Stimulated activated naive B cell treated with anti-CD40 and anti-IgM and Interleukin-4, amounts not matched to agents 10 μg/mL and 1 μg/mL and 100 μg/mL, for 72 hours (primary cell): Measurements from ENCODE around the gene SARM1.

Source experiments
- ATAC-seq, 2 donors: fragments of 150-1000 bp; cut with Tn5 transposase; replicated peaks; 2 replicates each; pipeline ENCODE4 v1.10.0; 2021; ENCODE audit warnings: moderate library complexity in 1 of 2
- DNase-seq: peaks from one replicate; pipeline ENCODE4 v3.0.0; 2021
- H3K27ac Mint-ChIP-seq: one replicate; pipeline ENCODE4 v1.8.0; 2022; ENCODE audit warnings: mild to moderate bottlenecking, mixed read lengths
- H3K27me3 Mint-ChIP-seq, 2 donors: one replicate each; pipeline ENCODE4 v1.8.0; 2022; ENCODE audit warnings: mixed read lengths in 2 of 2
- H3K36me3 Mint-ChIP-seq, 2 donors: one replicate each; pipeline ENCODE4 v1.8.0; 2022; ENCODE audit warnings: mixed read lengths in 2 of 2, mild to moderate bottlenecking in 1 of 2
- H3K4me1 Mint-ChIP-seq, 2 donors: one replicate each; pipeline ENCODE4 v1.8.0; 2022; ENCODE audit warnings: mixed read lengths in 2 of 2, mild to moderate bottlenecking in 1 of 2
- H3K4me3 Mint-ChIP-seq, 2 donors: one replicate each; pipeline ENCODE4 v1.8.0; 2022; ENCODE audit warnings: mild to moderate bottlenecking in 2 of 2, mixed read lengths in 2 of 2, moderate library complexity in 1 of 2
- H3K9me3 Mint-ChIP-seq, 2 donors: one replicate each; pipeline ENCODE4 v1.8.0; 2022; ENCODE audit warnings: mixed read lengths in 2 of 2, mild to moderate bottlenecking in 1 of 2

Gene SARM1

DNA sequence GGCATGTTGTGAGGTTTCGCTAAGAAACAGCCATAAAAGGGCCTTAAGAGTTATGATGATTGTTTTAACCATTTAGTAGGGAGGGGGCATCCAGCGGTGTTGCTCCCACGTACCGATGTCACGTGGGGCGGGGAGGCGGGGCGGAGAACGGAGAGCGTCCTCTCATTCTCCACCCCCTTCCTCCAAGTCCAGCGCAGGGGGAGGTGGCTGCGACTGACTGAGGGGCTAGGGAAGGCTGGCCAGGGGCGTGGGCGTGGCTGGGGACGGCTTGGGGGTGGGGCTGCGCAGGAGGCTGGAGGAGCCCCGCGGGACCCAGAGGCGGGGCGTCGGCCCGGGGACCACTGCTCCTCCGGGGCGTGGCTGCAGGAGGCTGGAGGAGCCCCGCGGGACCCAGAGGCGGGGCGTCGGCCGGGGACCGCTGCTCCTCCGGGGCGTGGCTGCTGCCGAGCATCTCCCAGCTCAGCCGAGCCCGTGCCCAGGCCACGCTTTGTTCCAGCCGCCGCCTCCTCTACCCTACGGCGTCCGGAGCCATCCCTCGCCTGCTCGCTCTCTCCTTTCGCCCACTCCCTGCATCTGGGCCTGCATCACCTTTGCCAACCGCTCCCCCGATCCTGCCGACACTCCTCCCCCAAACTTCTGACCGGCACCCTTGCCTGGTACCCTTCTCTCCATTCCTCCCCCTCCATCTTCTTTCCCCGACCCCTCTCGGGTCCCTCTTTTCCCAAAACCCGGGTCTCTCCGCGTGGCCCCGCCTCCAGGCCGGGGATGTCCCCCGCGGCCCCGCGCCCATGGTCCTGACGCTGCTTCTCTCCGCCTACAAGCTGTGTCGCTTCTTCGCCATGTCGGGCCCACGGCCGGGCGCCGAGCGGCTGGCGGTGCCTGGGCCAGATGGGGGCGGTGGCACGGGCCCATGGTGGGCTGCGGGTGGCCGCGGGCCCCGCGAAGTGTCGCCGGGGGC, at the start of gene SARM1:
Gene SARM1, plus strand, starts transcription at position 450 of the 958 bp plus-strand sequence. Its CDS starts 339 bp downstream, at position 789.
- no peaks in the 10 kb centered on the region for H3K27me3 Mint-ChIP-seq
- H3K9me3 Mint-ChIP-seq: no peaks in the 10 kb centered on the region
- DNase-seq (peak; percentile 84), ATAC-seq (peak; percentile 90)
- peaks cover 4 to 14% of the 10 kb centered on the region in 2 donors for H3K36me3 Mint-ChIP-seq
- H3K27ac Mint-ChIP-seq: peak within 1 kb of the TSS; percentile 94
- peak within 1 kb of the TSS; percentile 96 for H3K4me3 Mint-ChIP-seq
- peaks cover 24 to 39% of the 10 kb centered on the region in 2 donors for H3K4me1 Mint-ChIP-seq

DNA sequence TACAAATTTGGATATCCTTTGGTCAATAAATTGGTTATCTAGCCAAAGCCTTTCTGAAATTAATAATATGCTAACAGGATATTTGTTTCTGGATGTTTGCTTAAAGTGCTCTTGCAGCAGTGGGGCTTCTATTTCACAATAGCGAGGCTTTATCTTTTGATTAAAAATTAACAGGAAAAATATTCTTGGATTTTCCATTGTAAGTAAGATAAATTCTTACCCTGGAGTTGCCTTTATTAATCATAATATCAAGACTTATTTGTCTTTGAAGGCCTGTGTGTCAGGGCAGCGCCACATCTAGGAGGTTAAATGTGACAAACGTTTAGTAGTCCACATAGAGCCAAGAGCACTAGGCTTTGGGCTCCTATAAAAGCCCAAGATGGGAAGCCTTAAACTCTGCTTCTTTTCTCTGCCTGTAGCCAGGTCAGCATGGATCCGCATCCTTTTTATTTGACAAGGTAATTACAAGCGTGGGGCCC, 47.2 kb upstream of the SARM1 start:
- peaks cover 41 to 53% of the 10 kb centered on the region in 2 donors for H3K36me3 Mint-ChIP-seq
- H3K4me3 Mint-ChIP-seq: no peak overlapping the region
- no peaks in the 10 kb centered on the region for H3K9me3 Mint-ChIP-seq
- H3K27me3 Mint-ChIP-seq: no peaks in the 10 kb centered on the region
- peaks cover 21 to 40% of the 10 kb centered on the region in 2 donors for H3K4me1 Mint-ChIP-seq
- ATAC-seq (no peak), DNase-seq (no peak)
- H3K27ac Mint-ChIP-seq: no peak overlapping the region

DNA sequence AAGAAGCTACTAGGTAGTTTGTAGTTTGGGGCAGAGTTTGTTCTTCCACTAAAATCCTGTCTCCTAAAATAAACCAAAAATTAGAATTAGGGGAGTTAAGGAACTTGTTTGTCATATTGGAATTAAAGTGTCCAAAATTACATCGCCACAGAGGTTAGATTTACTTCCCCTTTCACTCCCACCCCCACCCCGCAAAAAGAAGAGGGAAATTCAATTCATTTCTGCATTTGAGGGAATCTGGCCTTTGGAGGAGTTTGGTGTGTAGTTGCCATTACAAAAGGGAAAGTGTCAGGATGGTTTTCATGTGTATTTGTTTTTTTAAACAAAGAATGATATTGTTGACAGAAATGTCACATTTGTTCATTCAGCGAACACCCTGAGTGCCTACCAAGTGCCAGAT, 46.7 kb upstream of the SARM1 start:
- no peak for ATAC-seq

DNA sequence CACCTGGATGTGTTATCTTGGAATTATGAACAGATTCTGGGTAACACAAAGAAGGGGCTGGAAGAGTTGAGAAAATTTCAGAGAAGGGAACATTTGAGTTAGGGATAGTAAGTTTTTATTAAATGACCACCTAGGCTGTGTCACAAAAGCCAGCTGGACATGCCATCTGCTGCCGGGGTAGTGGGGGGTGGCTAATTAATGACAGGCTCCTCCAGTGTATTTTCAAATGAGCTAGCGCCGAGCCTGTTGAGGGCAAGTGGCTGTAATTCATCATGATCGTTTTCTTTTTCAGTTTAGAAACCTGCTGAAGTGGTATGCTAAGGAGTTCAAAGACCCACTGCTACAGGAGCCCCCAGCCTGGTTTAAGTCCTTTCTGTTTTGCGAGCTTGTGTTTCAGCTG, 46.3 kb upstream of the SARM1 start:
- Mint-ChIP-seq H3K9me3 (no peaks in the 10 kb centered on the region), H3K4me3 (no peak overlapping the region), H3K27ac (no peak overlapping the region), H3K36me3 (peaks cover 37 to 49% of the 10 kb centered on the region in 2 donors), H3K27me3 (no peaks in the 10 kb centered on the region), H3K4me1 (peaks cover 17 to 31% of the 10 kb centered on the region in 2 donors)
- no peak for ATAC-seq
- no peak for DNase-seq

More for the DNA sequence above, 46.7 kb upstream of the SARM1 start:
- Mint-ChIP-seq H3K27ac (no peak overlapping the region), H3K4me1 (peaks cover 21 to 36% of the 10 kb centered on the region in 2 donors), H3K9me3 (no peaks in the 10 kb centered on the region), H3K36me3 (peaks cover 41 to 53% of the 10 kb centered on the region in 2 donors), H3K4me3 (no peak overlapping the region), H3K27me3 (no peaks in the 10 kb centered on the region)
- DNase-seq: no peak

- no peaks in the 10 kb centered on the region for H3K9me3 Mint-ChIP-seq
- H3K36me3 Mint-ChIP-seq: peaks cover 34 to 40% of the 10 kb centered on the region in 2 donors
Observed at GRCh38 chr17:28326114-28326513, 45.4 kb upstream of the SARM1 start.

GRCh38 chr17:28327031-28327607, 44.4 kb upstream of the SARM1 start:
- H3K27ac Mint-ChIP-seq: peak overlapping the region; percentile 51
- H3K4me3 Mint-ChIP-seq: peak overlapping the region in 1 of 2 donors; percentile 22
- peaks cover 9 to 17% of the 10 kb centered on the region in 2 donors for H3K4me1 Mint-ChIP-seq
- H3K9me3 Mint-ChIP-seq: no peaks in the 10 kb centered on the region
- DNase-seq (no peak), ATAC-seq (peak; percentile 87 to 94)
- H3K36me3 Mint-ChIP-seq: peaks cover 33 to 42% of the 10 kb centered on the region in 2 donors
- no peaks in the 10 kb centered on the region for H3K27me3 Mint-ChIP-seq

More at GRCh38 chr17:28326114-28326513, 45.4 kb upstream of the SARM1 start:
- Mint-ChIP-seq H3K27ac (peak overlapping the region; percentile 11), H3K27me3 (no peaks in the 10 kb centered on the region), H3K4me3 (no peak overlapping the region), H3K4me1 (peaks cover 12 to 24% of the 10 kb centered on the region in 2 donors)
- ATAC-seq (no peak), DNase-seq (no peak)

DNA sequence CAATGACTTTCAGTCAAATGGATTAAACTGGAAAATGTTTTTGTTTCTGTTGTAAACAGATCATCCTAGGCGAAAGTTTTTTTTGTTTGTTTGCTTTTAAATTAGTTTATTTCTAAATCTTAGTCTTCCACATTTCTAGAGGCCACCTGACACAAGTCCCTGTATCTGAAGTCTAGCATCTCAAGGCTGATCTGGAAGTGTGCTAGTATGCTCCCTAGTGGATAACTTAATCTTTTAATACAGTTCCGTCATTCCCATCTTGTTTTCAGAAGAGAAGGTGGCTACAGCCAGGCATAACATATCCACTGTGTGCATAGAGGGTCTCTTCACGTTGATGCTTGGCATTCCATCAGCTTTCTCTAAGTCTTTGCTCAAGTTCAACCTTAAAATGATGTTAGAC, 43.8 kb upstream of the SARM1 start:
- Mint-ChIP-seq H3K4me1 (peaks cover 9 to 20% of the 10 kb centered on the region in 2 donors), H3K27ac (no peak overlapping the region), H3K4me3 (no peak overlapping the region), H3K9me3 (no peaks in the 10 kb centered on the region), H3K36me3 (peaks cover 29 to 39% of the 10 kb centered on the region in 2 donors), H3K27me3 (no peaks in the 10 kb centered on the region)
- no peak for ATAC-seq
- no peak for DNase-seq

DNA sequence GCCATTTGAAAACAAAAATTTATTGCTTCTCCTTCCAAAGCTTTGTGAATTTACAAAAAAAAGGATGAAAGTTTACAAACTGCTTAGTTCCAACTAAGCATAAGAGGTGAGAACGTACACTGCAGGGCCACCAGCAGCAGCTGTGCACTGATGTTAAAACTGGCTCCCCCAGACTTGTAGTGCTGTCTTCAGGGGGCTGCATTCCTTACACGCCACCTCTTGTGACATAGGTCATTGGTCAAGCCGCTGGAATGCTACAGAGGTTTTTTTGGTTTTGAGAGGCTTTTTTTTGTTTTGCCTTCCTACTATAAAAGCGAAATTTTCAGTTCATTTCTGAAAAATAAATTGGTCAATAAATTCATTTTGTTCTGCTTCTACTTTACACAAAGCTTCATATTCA, 43.2 kb upstream of the SARM1 start:
- H3K27me3 Mint-ChIP-seq: no peaks in the 10 kb centered on the region
- DNase-seq (no peak), ATAC-seq (no peak)
- no peak overlapping the region for H3K4me3 Mint-ChIP-seq
- no peak overlapping the region for H3K27ac Mint-ChIP-seq
- peaks cover 29 to 36% of the 10 kb centered on the region in 2 donors for H3K36me3 Mint-ChIP-seq
- no peaks in the 10 kb centered on the region for H3K9me3 Mint-ChIP-seq
- peaks cover 9 to 26% of the 10 kb centered on the region in 2 donors for H3K4me1 Mint-ChIP-seq

DNA sequence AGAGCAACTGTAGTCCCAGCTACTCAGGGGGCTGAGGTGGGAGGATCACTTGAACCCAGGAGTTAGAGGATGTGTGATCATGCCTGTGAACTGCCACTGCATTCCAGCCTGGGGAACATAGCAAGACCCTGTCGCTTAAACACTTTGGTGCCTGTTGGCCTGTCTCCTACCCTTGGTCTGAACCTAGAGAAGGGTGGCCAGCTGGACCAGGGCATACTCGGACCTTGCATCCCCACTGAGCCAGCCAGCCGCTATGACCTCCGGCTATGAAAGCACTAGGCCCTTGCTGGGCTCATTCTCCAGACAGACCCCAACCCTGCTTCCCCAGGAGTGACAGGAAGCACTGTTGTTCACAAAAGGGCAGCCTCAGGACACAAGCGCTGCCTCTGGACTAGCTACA, 40.8 kb upstream of the SARM1 start:
- Mint-ChIP-seq H3K4me3 (no peak overlapping the region), H3K4me1 (peaks cover 16 to 28% of the 10 kb centered on the region in 2 donors), H3K27ac (peak overlapping the region; percentile 42), H3K36me3 (peaks cover 21 to 29% of the 10 kb centered on the region in 2 donors), H3K27me3 (no peaks in the 10 kb centered on the region), H3K9me3 (no peaks in the 10 kb centered on the region)
- DNase-seq (no peak), ATAC-seq (no peak)

- ATAC-seq (no peak), DNase-seq (no peak)
- H3K4me1 Mint-ChIP-seq: peaks cover 19 to 33% of the 10 kb centered on the region in 2 donors
- peaks cover 10 to 17% of the 10 kb centered on the region in 2 donors for H3K36me3 Mint-ChIP-seq
- no peak overlapping the region for H3K27ac Mint-ChIP-seq
- H3K9me3 Mint-ChIP-seq: no peaks in the 10 kb centered on the region
- H3K27me3 Mint-ChIP-seq: no peaks in the 10 kb centered on the region
- no peak overlapping the region for H3K4me3 Mint-ChIP-seq
Observed at GRCh38 chr17:28331891-28332420, 39.5 kb upstream of the SARM1 start.

GRCh38 chr17:28333083-28333746, 38.3 kb upstream of the SARM1 start:
- H3K27ac Mint-ChIP-seq: no peak overlapping the region
- H3K27me3 Mint-ChIP-seq: no peaks in the 10 kb centered on the region
- H3K36me3 Mint-ChIP-seq: peaks cover 4 to 21% of the 10 kb centered on the region in 2 donors
- no peak overlapping the region for H3K4me3 Mint-ChIP-seq
- H3K4me1 Mint-ChIP-seq: peaks cover 25 to 43% of the 10 kb centered on the region in 2 donors
- H3K9me3 Mint-ChIP-seq: no peaks in the 10 kb centered on the region
- ATAC-seq (no peak), DNase-seq (no peak)

DNA sequence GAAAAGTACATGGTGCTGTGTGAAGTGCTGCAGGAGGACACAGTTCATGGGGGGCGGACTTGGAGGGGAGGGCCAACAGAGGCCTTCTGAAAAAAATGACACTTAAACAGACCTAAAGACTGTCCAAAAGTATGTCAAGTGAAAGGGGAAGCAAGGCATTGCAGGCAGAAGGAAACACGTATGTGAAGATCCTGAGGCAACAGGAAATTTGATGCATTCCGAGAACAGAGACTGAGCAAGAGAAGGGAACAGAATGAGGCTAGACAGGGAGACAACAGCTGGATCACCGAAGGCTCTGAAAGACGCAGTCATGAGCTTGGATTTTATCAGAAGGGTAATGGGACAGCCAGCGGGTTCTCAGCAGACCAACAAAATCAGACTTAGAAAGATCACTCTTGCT, 37.3 kb upstream of the SARM1 start:
- Mint-ChIP-seq H3K27me3 (no peaks in the 10 kb centered on the region), H3K27ac (peak overlapping the region; percentile 96), H3K4me3 (peak overlapping the region; percentile 92 to 98), H3K9me3 (no peaks in the 10 kb centered on the region), H3K4me1 (peaks cover 25 to 48% of the 10 kb centered on the region in 2 donors), H3K36me3 (peaks cover under 1 to 27% of the 10 kb centered on the region in 2 donors)
- DNase-seq: no peak
- ATAC-seq: no peak

DNA sequence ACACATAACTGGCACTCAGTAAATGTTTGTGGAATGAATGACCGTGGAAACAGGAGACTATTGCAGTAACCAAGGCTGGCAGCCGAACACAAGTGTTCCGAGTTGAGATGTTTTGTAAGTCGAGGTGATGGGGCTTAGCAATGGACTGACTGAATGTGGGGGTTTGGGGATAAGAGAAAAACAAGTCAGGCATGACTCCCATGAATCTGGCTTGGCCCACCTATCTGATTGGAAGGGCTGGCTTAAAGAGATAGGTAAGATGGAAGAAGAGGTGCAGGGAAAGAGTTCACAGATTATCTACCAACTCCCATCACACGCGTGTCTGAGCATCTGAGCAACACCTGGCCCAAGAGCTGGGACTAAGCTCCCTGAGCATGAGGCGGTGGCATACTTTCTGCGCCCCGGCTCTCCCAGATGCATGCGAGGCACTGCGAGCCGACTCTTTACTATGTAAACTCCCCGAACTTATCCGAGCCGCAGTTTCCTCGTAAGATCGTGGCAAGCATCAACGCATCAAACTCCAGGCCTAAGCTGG, 36.8 kb upstream of the SARM1 start:
- H3K27me3 Mint-ChIP-seq: no peaks in the 10 kb centered on the region
- H3K36me3 Mint-ChIP-seq: peaks cover 4 to 31% of the 10 kb centered on the region in 2 donors
- H3K9me3 Mint-ChIP-seq: no peaks in the 10 kb centered on the region
- DNase-seq (no peak), ATAC-seq (no peak)
- H3K4me3 Mint-ChIP-seq: peak overlapping the region; percentile 92 to 98
- peak overlapping the region; percentile 96 for H3K27ac Mint-ChIP-seq
- H3K4me1 Mint-ChIP-seq: peaks cover 25 to 48% of the 10 kb centered on the region in 2 donors
